ENCODE results near the gene ZNF229.
"Not testable (repeated sequence)": the region's sequence is repeated elsewhere in the genome, so short reads cannot be mapped to it uniquely, and the experiment has no call there.

The ZNF229 gene

DNA sequence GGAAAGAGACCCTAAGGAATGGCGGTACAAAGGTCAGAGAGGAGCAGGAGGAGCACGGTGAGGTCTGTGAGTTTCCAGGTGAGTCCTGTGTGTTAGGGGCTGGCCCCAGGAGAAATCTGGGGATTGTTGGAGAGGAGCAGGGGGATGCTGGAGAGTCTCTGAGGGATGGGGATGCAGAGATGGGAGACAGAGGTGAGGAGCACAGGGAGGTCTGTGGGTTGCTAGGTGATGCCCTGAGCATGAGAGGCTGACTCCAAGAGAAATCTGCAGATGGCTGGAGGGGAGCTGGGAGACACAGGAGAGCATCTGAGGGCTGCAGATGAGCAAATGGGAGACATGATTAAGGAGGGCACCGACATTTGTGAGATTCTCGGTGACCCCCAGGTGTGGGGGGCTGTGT is 4.1 kb upstream of the ZNF229 start:
- Histone ChIP-seq H3K4me3 (ENCODE audit: insufficient read length, low read depth) (no peak overlapping the region), H3K36me3 (ENCODE audit: insufficient read depth, insufficient read length, low read length) (peaks cover under 1% of the 10 kb centered on the region), H3K9ac (ENCODE audit: insufficient read length, low read depth) (no peak overlapping the region), H3K4me1 (ENCODE audit: insufficient read depth, insufficient read length) (no peaks in the 10 kb centered on the region), H3K27me3 (ENCODE audit: insufficient read depth, insufficient read length) (no peaks in the 10 kb centered on the region), H3K9me3 (ENCODE audit: insufficient read depth, low read length) (no peaks in the 10 kb centered on the region; the same call in 1 of the 2 replicates)
- TF ChIP-seq YY1 (IDR thresholded peaks at IDR 0.05; ENCODE audit: insufficient read depth, insufficient read length) = no peak
- TF ChIP-seq ZNF274 (IDR thresholded peaks at IDR 0.05; ENCODE audit: low read depth, low read length) = no peak
- TF ChIP-seq SUZ12 (IDR thresholded peaks at IDR 0.05; ENCODE audit: extremely low read depth, insufficient read depth, insufficient read length) = no peak
- no peak for DNase-seq (ENCODE audit: low read depth, low spot score)

DNA sequence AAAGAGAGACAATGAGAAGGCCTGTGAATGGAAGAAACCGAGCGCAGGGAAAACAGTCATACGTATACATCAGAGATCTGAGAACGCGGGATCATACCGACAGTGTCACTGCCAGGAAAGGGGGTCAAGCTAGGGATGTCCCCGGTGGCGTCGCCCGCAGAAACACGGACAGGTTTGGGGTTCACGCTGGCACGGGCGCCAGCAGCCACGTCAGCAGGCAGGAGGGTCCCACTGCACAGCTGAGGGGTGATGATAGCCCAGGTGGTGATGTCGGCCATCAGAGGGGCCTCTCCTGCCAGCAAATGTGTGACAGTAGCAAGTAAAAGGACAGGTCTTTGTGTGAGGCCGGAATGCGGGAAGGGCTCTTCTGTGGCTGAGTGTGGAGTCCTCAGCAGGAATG is 3.4 kb upstream of the ZNF229 start:
- H3K9ac ChIP-seq (ENCODE audit: insufficient read length, low read depth) = no peak overlapping the region
- H3K9me3 ChIP-seq (ENCODE audit: insufficient read depth, low read length) = no peaks in the 10 kb centered on the region; the same call in 1 of the 2 replicates
- peaks cover 6% of the 10 kb centered on the region for H3K36me3 ChIP-seq (ENCODE audit: insufficient read depth, insufficient read length, low read length)
- no peaks in the 10 kb centered on the region for H3K4me1 ChIP-seq (ENCODE audit: insufficient read depth, insufficient read length)
- no peak overlapping the region for H3K4me3 ChIP-seq (ENCODE audit: insufficient read length, low read depth)
- DNase-seq (ENCODE audit: low read depth, low spot score) = no peak
- TF ChIP-seq ZNF274 (IDR thresholded peaks at IDR 0.05; ENCODE audit: low read depth, low read length) (no peak), YY1 (IDR thresholded peaks at IDR 0.05; ENCODE audit: insufficient read depth, insufficient read length) (no peak), SUZ12 (IDR thresholded peaks at IDR 0.05; ENCODE audit: extremely low read depth, insufficient read depth, insufficient read length) (no peak)
- H3K27me3 ChIP-seq (ENCODE audit: insufficient read depth, insufficient read length) = no peaks in the 10 kb centered on the region

DNA sequence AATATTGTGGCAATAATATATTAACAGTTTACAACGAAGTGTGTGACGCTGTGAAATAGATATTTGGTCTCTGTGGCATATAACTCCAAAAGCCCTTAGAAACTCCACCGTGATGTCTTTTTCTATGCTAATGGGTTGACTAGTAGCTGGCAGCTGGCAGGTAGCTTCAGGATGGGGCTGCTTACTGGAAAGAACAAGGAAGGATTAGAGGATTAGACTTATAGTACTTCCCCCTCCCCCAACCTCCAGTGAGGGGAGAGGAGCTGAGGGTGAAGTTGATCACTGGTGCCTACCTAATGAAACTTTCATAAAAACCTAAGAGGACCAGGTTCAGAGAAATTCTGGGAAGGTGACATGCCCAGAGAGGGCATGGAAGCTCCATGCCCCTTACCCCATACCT is 9.8 kb downstream of the ZNF229 start:
- H3K4me3 ChIP-seq (ENCODE audit: insufficient read length, low read depth) = no peak overlapping the region
- H3K36me3 ChIP-seq (ENCODE audit: insufficient read depth, insufficient read length, low read length) = peaks cover 41% of the 10 kb centered on the region
- TF ChIP-seq SUZ12 (IDR thresholded peaks at IDR 0.05; ENCODE audit: extremely low read depth, insufficient read depth, insufficient read length) = no peak
- no peak for TF ChIP-seq YY1 (IDR thresholded peaks at IDR 0.05; ENCODE audit: insufficient read depth, insufficient read length)
- no peak for TF ChIP-seq ZNF274 (IDR thresholded peaks at IDR 0.05; ENCODE audit: low read depth, low read length)
- DNase-seq (ENCODE audit: low read depth, low spot score) = no peak
- H3K9me3 ChIP-seq (ENCODE audit: insufficient read depth, low read length) = no peaks in the 10 kb centered on the region; the same call in 1 of the 2 replicates
- no peaks in the 10 kb centered on the region for H3K27me3 ChIP-seq (ENCODE audit: insufficient read depth, insufficient read length)
- no peak overlapping the region for H3K9ac ChIP-seq (ENCODE audit: insufficient read length, low read depth)
- no peaks in the 10 kb centered on the region for H3K4me1 ChIP-seq (ENCODE audit: insufficient read depth, insufficient read length)

DNA sequence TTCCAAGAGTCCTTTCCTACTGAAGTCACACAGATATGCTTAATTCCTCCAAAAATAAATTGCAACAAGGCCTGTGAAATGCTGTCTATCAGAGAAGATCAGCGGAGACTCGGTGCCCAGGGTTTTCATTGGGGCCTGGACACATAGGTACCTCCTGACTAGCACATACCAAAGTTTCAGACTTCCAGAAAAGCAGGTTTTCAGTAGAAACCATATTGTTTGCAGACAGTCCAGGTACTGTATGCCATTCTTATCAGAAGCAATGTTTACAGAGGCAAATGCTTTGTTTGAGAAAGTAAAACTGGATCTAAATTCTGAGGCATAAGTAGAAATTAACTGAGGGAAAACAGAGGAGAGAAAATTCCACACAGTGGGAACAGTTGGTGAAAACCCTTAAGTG is 12.8 kb downstream of the ZNF229 start:
- Histone ChIP-seq H3K4me1 (ENCODE audit: insufficient read depth, insufficient read length) (no peaks in the 10 kb centered on the region), H3K9ac (ENCODE audit: insufficient read length, low read depth) (no peak overlapping the region), H3K4me3 (ENCODE audit: insufficient read length, low read depth) (no peak overlapping the region), H3K9me3 (ENCODE audit: insufficient read depth, low read length) (peaks cover 3% of the 10 kb centered on the region; the same call in 1 of the 2 replicates), H3K36me3 (ENCODE audit: insufficient read depth, insufficient read length, low read length) (peaks cover 42% of the 10 kb centered on the region), H3K27me3 (ENCODE audit: insufficient read depth, insufficient read length) (no peaks in the 10 kb centered on the region)
- no peak for TF ChIP-seq ZNF274 (IDR thresholded peaks at IDR 0.05; ENCODE audit: low read depth, low read length)
- no peak for TF ChIP-seq SUZ12 (IDR thresholded peaks at IDR 0.05; ENCODE audit: extremely low read depth, insufficient read depth, insufficient read length)
- no peak for TF ChIP-seq YY1 (IDR thresholded peaks at IDR 0.05; ENCODE audit: insufficient read depth, insufficient read length)
- DNase-seq (ENCODE audit: low read depth, low spot score) = no peak

GRCh38 chr19:44430956-44431355 is 17.3 kb downstream of the ZNF229 start:
- TF ChIP-seq ZNF274 (IDR thresholded peaks at IDR 0.05; ENCODE audit: low read depth, low read length) (no peak), YY1 (IDR thresholded peaks at IDR 0.05; ENCODE audit: insufficient read depth, insufficient read length) (no peak), SUZ12 (IDR thresholded peaks at IDR 0.05; ENCODE audit: extremely low read depth, insufficient read depth, insufficient read length) (no peak)
- Histone ChIP-seq H3K36me3 (ENCODE audit: insufficient read depth, insufficient read length, low read length) (peaks cover 57% of the 10 kb centered on the region), H3K4me3 (ENCODE audit: insufficient read length, low read depth) (no peak overlapping the region), H3K9me3 (ENCODE audit: insufficient read depth, low read length) (peaks cover 28% of the 10 kb centered on the region; the same call in 1 of the 2 replicates), H3K4me1 (ENCODE audit: insufficient read depth, insufficient read length) (no peaks in the 10 kb centered on the region), H3K9ac (ENCODE audit: insufficient read length, low read depth) (no peak overlapping the region), H3K27me3 (ENCODE audit: insufficient read depth, insufficient read length) (no peaks in the 10 kb centered on the region)
- no peak for DNase-seq (ENCODE audit: low read depth, low spot score)

DNA sequence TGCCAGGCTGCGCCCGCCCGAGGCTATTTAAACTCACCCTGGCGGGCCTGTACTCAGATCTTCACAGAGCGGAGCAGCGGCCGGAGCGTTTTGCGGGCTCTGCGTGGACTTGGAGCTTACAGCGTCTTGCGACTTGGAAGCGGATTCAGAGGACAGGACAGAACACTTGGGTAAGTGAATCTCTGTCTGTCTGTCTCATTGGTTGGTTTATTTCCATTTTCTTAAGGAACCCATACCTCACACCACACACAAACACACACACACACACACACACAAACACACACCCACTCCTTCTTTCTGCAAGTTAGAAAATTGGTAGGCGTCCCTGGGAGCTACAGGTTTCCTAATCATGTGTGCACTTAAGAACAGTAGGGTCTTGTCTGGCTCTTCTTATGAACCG is 32.7 kb downstream of the ZNF229 start:
- not testable (repeated sequence) for H3K4me3 ChIP-seq (ENCODE audit: insufficient read length, low read depth); H3K9me3 ChIP-seq (ENCODE audit: insufficient read depth, low read length); H3K36me3 ChIP-seq (ENCODE audit: insufficient read depth, insufficient read length, low read length); H3K9ac ChIP-seq (ENCODE audit: insufficient read length, low read depth); H3K27me3 ChIP-seq (ENCODE audit: insufficient read depth, insufficient read length); DNase-seq (ENCODE audit: low read depth, low spot score); H3K4me1 ChIP-seq (ENCODE audit: insufficient read depth, insufficient read length)

DNA sequence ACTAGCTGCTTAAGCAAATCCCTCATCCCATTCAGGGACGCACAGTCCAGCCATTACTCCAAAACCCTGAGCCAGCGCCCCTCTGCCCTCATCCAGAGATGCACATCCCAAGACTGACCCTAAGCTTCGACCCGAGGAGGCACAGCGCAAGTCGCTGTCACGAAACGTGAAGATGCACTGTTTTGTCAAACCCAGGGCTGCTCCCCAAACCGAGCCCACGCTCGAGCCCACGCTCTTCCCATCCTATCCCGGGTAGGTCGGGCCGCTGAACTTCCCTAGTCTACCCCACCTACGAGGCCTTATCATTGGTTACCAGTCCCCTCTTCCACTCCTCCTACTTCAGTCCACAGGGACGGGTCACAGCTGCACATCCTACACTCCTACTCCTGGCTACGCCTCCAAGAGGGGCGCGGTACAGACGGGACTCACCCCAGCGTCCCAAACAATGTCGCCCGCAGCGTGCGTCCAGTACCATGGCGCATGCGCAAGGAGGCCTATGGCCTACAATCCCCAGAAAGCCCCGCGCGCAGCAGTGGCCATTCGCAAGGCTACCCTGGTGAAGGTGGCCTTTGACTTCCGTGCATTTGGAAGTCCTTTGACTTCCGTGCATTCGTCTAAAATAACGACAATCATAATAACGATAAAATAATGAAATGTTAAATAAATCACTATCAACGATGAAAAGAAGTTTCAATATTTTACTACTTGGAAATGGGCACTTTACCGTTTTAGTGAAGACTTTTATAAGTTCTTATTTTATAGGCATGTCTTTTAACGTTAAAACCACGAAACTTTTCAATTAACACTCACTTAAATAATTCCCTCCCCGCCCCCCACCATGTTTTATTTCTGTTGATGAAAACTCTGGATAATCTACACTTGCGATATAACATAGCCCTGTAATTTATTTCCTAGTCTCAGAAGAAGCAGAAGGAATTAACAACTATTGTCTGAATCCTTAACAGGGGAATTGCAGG is 46.8 kb downstream of the ZNF229 start, which contains the start of gene ZNF285:
Gene ZNF285 (minus strand): TSS at position 470 of the 977 bp plus-strand sequence. CDS start 4,395 bp downstream, outside the sequence.
- TF ChIP-seq ZNF274 (IDR thresholded peaks at IDR 0.05; ENCODE audit: low read depth, low read length) = no peak
- TF ChIP-seq SUZ12 (IDR thresholded peaks at IDR 0.05; ENCODE audit: extremely low read depth, insufficient read depth, insufficient read length) = no peak
- peak; percentile 53 for TF ChIP-seq YY1 (IDR thresholded peaks at IDR 0.05; ENCODE audit: insufficient read depth, insufficient read length)
- Histone ChIP-seq H3K4me1 (ENCODE audit: insufficient read depth, insufficient read length) (no peaks in the 10 kb centered on the region), H3K9me3 (ENCODE audit: insufficient read depth, low read length) (no peaks in the 10 kb centered on the region), H3K27me3 (ENCODE audit: insufficient read depth, insufficient read length) (no peaks in the 10 kb centered on the region), H3K9ac (ENCODE audit: insufficient read length, low read depth) (peak within 1 kb of the TSS; percentile 72), H3K4me3 (ENCODE audit: insufficient read length, low read depth) (peak within 1 kb of the TSS; percentile 80), H3K36me3 (ENCODE audit: insufficient read depth, insufficient read length, low read length) (no peaks in the 10 kb centered on the region)
- DNase-seq (ENCODE audit: low read depth, low spot score) = peak; percentile 94

- H3K9ac ChIP-seq (ENCODE audit: insufficient read length, low read depth); H3K4me1 ChIP-seq (ENCODE audit: insufficient read depth, insufficient read length); H3K36me3 ChIP-seq (ENCODE audit: insufficient read depth, insufficient read length, low read length); H3K27me3 ChIP-seq (ENCODE audit: insufficient read depth, insufficient read length); H3K9me3 ChIP-seq (ENCODE audit: insufficient read depth, low read length); H3K4me3 ChIP-seq (ENCODE audit: insufficient read length, low read depth); DNase-seq (ENCODE audit: low read depth, low spot score): not testable (repeated sequence)
Observed at GRCh38 chr19:44389268-44389667, 59.0 kb downstream of the ZNF229 start.

Data from NT2/D1 (cell line).